Retina (tissue), 1 donor: ENCODE measurements around the gene RNF144B.
"Not testable (repeated sequence)": the region's sequence is repeated elsewhere in the genome, so short reads cannot be mapped to it uniquely, and the experiment has no call there.

Source experiments
- DNase-seq: peaks from one replicate; pipeline ENCODE4 v3.0.0-alpha.2; 2016

Gene RNF144B

DNA sequence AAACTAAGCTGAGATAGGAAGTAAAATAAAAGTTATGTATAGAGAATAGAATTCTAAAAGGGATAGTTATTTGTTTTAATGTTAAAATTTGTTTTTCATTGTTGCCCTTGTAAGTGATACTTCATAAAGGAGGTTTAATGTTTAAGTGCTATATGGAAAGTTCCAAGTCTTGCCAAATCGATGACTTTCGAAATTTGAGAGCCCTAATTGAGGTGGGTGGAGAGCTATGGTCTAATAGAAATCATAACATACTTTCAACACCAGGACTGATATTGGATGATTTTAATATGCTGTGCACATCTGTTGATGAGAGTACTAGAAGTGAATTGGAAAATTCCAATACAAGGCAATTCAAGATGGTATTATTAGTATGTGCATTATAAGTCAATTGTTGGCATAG, 64.6 kb downstream of the RNF144B start:
- DNase-seq = no peak

DNA sequence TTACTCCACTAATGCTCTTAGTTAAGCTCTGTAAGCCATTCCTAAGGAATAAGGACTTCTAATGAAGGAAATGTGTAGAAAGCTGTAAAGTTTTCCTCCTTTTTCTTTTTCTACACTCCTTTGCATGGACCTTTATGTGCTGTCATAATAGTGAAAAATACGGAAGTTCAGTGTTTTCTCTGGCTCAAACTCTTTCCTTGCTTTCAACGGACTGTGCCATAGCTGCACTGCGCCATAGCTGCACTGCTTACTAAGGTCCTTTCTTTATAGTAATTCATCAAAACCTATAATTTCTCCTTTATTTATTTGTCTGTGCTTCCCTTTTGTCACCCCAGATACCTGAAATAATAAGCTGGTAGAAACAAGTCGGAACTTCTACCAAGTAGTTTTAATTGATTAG, 67.3 kb downstream of the RNF144B start:
- DNase-seq = no peak

DNA sequence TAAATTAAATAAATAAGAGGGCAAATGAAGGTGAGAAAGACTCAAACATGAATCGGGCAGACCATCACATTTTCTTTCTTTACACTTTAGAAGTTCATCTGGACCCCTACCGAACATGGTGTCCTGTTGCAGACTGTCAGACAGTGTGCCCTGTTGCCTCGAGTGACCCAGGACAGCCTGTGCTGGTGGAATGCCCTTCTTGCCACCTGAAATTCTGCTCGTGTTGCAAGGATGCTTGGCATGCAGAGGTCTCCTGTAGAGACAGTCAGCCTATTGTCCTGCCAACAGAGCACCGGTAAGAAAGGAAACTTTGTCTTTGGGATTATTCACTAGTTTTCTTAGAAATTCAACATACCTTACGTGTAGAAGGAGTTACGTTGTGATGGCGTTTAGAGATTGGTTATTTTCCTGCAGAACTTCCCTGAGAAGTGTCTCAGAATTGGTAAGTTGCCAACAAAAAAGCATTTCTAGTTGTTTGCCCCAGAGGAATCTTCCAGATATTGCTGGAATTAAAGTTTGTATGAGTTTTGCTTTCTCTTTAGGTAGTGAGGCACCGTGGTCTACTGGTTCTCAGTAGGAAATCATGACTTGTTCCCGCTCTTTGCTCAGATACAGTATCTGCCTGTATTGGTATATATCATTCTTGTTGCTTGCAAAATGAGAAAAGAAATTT, 70.1 kb downstream of the RNF144B start:
- no peak for DNase-seq

DNA sequence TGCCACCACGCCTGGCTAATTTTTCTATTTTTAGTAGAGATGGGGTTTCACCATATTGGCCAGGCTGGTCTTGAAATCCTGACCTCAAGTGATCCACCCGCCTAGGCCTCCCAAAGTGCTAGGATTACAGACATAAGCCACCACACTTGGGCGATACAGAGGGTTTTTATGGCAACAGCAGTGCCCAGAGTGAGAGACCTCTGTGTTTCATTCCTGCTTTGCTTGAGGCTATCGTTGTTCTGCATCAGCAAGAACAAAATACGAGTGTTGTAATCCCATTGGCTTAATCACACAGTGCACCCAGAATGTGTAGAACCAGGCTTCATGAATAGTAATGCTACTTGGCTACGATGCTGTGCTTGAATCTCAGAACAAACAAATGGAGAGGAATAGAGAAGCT, 70.9 kb downstream of the RNF144B start:
- not testable (repeated sequence) for DNase-seq

DNA sequence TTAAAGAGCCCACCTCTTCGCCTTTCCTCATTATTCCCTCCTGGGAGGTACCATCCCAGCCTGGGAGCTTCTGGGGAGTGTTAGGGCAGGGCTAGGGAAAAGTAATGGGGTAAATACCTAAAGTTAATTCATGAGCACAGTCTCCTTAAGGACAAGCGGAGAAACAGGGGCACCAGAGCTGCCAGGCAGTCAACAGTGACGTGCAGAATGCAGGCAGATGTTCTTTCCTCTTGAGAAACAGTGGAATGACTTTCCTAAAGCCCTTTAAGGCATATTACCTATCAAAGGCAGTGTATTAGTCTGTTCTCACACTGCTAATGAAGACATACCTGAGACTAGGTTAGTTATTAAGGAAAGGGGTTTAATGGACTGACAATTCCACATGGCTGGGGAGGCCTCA, 76.3 kb downstream of the RNF144B start:
- DNase-seq = no peak

DNA sequence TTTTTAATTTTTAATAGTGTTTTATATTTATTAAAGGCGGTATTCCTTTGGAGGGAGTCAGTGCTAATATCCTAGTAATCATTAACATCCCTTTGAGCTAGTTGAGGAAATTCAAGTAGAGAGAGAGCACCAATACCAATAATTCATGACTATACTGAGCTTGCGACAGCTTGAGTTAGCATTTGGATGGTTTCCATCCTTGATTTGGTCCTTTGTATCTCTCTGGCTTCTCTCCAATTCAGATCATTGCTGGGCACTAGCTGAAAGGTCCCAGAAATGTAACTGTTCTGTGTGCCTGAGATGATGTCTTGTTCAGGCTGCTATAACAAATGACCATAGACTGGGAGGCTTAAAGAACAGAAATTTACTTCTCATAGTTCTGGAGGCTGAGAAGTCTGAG, 77.0 kb downstream of the RNF144B start:
- no peak for DNase-seq

DNA sequence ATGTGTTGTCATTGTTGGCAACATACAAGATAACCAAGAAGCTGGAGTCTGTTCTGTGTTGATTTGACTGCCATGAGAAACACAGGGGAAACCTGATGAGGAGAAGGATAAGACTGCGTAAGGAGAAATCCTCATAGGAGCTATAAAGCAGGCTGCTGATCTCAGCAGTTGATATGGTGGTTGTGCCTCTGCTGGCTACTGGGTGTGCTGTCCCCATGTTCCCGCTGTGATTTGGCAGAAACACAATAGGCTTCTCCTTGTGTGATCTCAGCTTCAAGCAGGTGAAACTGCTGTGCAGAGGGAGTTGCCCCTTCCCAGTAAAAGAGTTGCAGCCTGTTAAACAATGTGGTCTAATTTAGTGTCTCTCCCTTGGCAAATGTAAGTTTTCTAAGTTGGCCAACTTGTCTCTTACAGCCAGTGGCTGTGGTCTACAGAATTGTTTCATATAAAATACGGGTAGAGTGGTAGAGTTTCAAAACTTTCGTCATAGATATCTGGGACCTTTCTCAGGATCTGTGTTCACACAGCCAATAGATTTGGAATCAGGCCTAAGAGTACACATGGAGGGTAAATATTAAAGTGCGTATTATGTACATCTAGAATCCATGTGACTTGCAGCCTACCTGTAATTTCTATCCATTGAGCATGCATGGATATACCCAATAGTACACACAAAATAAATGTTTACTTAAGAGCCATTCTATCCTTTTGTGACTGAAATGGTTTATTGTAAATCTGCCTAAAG, 78.4 kb downstream of the RNF144B start:
- DNase-seq = no peak

DNA sequence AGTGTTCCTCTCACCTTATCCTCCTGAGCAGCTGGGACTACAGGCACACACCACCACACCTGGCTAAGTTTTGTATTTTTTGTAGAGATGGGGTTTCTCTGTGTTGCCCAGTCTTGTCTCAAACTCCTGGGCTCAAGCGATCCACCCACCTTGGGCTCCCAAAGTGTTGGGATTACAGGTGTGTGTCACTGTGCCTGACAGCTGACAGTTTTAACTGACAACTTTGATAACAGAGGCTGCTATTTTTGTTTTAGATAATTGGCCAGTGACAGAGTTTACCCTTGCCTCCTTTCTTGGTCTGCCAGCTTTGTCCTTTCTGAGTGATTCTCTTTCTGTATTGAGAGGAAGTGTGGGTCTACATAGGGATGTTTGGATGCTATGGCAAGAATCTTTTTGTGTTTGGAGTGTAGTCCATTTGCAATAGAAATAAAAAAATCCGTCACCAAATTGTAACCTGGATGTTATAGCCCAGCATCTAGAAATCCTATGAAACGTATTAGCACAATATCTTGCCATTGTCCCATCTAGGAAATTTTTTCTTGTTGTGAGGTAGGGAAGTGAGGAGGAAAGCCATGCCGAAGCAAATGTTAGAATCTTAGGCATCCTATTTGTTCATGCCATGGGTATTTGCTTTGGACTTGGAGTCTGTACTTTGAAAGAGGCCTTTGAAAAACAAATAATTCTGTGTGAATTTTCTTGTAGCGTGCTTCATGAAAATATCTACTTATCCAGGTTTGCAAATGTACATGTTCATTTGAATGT, 80.8 kb downstream of the RNF144B start:
- no peak for DNase-seq

DNA sequence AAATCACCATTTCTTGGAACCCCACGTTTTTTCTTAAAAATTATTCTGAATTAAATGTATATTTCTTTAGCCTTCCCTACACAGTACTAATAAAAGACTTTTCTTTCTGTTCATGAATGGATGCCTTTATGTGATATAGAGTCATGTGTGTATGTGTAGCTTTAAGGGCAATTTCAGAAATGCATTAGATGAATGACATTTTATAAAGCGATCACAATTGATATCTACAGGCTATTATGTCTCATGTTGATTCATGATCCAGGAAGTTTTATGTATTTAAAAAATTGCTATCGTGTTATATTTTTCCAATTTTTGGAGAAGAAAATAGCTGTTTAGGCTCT, 81.3 kb downstream of the RNF144B start:
- no peak for DNase-seq

DNA sequence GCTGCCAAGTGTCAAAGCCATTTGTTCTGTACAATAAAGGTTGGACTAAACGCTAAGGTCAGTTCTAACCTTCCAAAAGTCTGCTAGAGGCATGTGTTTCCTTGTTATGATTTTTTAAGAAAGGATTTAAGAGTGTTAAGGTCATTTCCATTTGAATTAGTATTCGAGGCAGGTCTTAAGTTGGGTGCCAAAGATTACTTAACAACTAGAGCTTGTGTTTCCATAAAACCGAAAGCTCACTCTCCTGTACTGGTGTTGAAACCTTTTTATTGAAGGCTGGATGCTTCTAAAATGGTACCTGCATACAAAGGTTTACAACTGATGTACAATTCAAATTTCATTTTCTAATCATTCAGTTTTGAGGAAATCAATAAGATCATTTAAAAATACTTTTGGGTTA, 82.4 kb downstream of the RNF144B start:
- no peak for DNase-seq

DNA sequence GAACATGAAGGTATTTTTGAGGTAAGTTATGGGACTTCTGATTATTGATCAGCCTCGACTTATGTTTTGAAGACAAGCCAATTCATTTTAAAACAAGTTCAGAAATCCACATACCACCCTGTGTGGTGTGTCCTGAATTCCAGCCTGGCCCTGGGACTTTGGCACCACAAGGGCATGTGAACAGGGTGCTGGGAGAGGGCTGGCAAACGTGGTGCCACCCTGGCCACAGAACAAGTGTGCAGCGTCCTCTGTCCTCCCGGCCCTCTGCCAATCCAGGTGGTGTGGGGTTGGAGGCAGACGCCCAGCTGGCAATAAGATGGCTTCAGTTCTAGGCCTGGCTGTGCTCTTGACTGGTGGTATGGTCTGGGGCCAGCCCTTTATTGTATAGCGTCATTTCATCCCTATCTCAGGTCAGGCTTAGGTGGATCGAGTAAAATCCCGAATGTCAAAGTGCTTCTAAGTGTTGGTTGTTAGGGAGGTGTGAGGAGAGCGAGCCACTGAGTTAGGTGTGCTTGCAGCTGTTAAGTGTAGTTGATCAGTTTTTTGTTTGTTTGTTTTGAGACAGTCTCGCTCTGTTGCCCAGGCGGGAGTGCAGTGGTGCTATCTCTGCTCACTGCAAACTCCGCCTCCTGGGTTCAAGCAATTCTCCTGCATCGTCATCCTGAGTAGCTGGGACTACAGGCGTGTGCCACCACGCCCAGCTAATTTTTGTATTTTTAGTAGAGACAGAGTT, 84.2 kb downstream of the RNF144B start:
- no peak for DNase-seq

DNA sequence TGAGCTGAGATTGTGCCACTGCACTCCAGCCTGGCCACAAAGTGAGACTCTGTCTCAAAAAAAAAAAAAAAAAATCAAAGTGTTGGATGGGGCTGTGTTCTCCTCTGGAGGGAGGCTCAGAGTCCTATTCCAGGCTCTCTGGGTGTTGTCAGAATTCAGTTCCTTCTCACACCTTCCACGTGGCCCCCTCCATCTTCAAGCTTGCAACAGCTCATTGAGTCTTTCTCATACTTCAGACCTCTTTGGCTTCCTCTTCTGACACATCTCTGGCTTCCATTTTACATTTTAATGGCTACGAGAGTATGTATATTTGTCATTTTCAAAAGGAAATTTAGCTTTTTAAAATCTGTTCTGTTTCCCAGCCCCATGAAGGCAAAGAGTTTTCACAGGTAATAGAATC, 85.8 kb downstream of the RNF144B start:
- no peak for DNase-seq

DNA sequence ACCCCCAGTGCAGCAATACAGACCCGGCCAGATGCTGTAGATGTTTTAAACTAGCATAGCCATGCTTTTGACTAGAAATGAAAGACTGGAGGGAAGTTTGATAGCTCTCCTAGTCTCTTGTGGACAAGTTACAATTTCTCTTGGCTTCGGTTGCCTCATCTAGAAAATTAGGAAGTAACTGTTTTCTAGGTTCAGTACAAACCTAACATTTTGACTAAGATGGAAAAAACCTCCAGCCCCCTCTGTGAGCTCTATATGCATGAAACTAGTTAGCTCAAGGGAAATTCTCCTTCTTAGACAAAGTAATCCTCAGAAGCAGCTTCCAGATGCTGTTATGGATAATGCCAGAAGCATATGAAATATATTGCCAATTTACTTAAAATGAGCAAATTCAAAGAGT, 86.6 kb downstream of the RNF144B start:
- DNase-seq = no peak

DNA sequence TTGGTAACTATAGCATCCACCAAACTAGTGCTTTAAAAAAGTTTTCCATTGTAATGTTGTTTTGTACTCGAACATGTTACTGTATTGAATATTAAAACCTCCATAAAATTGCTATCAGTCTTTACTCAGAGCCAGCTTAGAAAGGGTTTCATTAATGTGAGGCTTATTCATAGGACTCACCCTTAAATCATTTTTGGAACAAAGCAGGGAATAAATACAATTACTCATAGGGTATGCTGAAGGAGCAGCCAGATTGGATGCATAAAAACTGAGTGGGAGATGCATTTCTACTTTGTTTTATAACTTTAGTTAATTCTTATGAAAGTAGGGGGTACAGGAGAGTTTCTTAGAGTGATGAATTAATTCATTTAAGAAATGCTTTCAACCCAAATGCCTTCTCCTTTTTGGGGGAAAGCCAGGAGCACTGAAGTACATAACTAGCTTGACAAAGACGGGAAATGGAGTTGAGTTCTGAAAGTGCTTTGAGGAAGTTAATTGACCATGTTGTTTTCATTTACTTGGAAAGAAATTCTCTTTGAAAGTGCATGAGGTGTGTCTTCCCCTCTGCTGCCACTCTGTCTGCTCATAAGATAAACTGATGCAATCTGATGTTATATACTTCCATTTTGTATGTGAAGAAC, 90.3 kb downstream of the RNF144B start:
- no peak for DNase-seq

DNA sequence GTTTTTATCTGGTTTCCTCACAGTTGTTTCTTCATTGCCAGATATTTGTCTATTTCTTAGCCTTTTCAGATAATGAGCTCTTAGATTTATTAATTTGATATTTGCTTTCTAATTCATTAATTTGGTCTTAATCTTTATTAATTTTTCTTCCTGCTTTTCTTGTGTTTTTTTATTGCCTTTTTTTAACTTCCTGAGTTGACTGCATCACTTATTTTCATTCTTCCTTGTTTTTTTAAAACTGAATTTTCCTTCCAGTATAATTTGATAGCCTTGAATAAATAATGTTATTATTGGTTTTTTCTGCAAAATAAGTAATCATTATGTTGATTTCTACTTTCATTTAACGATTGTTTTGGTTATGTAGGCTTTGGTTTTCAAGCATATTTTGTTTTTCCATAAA, 91.5 kb downstream of the RNF144B start:
- no peak for DNase-seq

DNA sequence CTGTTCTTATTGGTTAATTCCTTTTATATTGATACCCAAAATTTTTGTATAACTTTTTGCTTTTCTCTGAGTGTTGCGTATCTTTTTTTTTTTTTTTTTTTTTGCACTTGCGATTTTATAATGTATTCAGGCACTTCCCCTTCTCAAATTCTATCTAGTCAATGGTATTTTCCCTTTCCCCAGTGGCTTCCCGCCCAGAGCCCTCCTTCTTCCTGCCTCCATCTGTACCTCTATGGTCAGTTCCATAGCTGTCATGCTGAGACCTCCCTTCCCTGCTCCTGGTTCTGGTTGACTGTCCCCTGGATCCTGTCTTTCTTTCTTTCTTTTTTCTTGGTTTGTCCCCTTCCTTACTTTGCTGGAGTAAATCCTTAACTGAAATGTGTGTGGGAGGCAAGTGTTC, 94.7 kb downstream of the RNF144B start:
- DNase-seq = no peak

DNA sequence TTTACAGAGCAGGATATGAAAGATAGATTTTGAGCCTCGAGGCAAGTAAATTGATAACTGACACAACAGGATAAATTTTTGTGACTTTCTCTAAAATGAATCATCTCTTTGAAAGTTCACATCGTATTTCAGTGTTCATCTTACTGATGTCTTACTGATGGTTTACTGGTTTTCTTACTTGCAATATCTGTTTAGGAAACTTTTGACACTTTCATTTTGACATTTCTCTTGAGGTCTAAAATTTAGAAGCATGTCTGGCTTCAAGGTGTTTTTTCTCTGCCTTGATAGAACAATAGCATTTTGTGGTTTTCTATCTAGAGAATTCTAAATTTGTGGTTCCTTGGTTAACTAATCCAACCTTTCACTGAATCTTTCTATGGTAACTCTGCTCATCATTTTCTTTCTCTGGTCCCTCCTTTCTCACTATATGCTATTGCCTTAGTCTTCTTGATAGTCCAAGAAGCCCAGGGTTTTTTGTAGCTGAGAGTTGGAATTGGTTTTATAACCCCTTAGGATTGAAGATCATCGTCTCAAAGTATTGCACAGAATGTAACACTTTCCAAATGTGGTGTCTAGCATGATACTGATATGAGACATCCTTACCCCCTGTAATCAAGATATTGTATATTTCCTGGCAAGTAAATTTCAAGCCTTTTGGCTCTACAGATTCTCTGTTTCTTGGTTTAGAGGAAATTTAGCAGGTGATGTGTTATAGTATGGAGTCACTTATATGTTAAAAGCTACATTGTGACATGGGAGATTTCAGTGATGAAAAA, 98.7 kb downstream of the RNF144B start:
- no peak for DNase-seq

DNA sequence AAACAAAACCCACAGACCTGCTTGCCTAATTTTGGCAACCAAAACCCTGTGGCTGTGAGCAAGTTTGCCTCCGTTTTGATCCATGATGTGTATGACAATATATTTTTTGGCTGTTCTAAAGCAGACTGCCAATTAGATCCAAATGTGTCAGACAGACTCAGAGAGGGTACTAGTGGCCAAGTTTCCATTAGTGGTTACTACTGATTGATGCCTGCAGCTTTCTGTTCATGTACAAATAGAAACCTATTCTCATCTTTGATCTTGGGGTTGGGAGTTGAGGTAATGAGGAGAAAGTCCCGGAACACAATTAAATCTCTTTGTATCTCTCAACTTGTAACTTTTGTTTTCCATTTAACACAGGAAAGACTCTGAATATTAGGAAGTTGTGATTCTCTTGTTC, 100.9 kb downstream of the RNF144B start:
- no peak for DNase-seq

DNA sequence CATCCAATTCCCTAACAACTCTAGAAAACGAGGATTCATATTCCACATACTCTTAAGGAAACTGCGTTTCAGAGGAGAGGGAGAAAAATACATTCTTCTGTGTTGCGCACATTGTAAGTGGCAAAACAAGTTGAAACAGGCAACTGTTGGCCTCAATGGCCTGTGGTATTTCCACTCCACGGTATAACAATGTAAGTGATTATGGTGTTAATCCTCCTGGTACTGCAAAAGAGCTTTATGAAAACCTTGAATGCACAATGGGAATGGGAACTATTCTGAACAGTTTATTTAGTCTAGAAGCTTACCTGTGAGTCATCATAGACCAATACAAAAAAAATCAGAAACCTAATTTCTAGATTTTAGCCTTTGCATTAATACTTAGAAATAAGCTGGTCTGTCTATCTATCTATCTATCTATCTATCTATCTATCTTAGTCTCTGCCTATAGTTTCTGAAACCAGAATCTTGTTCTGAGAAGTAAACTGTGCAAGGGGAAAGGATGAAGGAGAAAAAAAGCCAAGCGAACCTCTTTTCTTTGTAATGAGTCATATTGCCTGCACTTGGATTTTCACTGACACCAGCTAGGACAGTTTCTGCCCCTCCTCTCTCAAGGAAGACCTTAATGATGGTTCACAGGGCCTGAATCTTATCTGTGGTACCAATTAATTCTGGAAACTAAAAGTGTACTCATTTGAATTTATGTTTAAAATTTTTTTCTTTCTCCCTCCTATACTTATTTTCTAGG, 101.5 kb downstream of the RNF144B start:
- DNase-seq = no peak

DNA sequence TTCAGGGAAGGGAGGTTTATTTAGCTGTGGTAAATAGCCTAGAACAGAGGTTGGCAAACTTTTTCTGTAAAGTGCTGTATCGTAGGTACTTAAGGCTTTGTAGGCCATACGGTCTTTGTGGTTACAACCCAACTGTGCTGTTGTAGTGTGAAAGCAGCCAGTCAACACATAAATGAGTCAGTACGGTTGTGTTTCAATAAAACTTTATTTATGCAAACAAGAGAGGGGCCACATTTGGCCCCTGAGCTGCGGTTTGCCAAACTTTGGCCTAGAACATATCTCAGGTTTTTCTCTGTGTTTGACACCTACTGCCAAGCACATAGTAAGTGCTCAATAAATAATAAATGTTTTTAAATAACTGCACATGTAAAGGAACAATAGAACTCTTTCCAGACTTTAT, 102.2 kb downstream of the RNF144B start:
- no peak for DNase-seq

DNA sequence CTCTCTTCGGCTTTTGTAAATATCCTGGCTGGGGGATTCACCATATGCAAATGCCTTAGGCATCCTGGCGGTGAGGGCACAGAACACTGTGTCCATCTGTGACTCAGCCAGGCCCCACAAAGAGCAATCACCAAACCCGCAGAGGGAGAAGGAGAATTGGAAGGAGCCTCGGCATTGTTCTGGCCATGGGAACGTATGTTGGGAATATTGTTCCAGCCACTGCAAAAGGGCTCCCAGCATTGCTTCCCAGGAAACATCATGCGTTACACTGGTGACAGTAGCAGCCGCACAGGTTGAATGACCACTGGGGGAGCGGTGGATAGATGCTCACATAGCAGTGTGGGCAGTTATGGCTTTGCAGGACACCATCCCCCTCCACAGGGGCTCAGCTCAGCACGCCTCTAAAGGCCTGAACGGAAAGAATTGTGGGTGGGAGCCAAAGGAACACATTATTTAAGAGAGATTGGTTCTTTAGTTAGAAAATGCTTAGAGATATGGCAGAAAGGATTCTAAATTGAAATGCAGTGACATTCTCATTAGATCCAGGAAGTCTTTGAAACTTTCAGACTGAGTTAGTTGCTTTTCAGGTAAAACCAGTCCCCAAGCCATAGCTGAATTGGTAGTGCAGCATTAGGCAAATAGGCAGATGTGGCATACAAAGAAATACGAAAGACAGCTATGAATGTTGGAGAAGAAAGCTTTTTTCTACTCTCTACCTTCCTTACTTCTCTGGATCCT, 104.3 kb downstream of the RNF144B start:
- DNase-seq = no peak
